PC-9 (cell line): ENCODE measurements around the gene NOG.

ENCODE experiments used
- CTCF ChIP-seq: fragments of 200-600 bp; sonication (generic); conservative IDR thresholded peaks from 2 replicates; pipeline ENCODE4 v1.6.1; 2017; ENCODE audit warnings: mixed run types, antibody characterized with exemption, mild to moderate bottlenecking, moderate library complexity
- EZH2 ChIP-seq: fragments of 200-600 bp; sonication (generic); IDR thresholded peaks from 2 replicates; pipeline ENCODE4 v1.8.0; 2017; ENCODE audit warnings: antibody characterized with exemption, low read depth

- no peak for TF ChIP-seq CTCF
- TF ChIP-seq EZH2, result no peak
These were observed 10.2 kb downstream of the NOG start for GRCh38 chr17:56603486-56604238.
